Activated CD4-positive, alpha-beta T cell treated with anti-CD3 and anti-CD28 coated beads, Interleukin-10, Interleukin-2, amounts not matched to agents 100 ng/mL and 50 ng/mL, durations not matched to agents 16 hours and 8 hours (primary cell): Measurements from ENCODE around the gene CNPY1.

Source experiments
- DNase-seq: peaks from one replicate; pipeline ENCODE4 v3.0.0-alpha.2; 2020

Gene CNPY1

DNA sequence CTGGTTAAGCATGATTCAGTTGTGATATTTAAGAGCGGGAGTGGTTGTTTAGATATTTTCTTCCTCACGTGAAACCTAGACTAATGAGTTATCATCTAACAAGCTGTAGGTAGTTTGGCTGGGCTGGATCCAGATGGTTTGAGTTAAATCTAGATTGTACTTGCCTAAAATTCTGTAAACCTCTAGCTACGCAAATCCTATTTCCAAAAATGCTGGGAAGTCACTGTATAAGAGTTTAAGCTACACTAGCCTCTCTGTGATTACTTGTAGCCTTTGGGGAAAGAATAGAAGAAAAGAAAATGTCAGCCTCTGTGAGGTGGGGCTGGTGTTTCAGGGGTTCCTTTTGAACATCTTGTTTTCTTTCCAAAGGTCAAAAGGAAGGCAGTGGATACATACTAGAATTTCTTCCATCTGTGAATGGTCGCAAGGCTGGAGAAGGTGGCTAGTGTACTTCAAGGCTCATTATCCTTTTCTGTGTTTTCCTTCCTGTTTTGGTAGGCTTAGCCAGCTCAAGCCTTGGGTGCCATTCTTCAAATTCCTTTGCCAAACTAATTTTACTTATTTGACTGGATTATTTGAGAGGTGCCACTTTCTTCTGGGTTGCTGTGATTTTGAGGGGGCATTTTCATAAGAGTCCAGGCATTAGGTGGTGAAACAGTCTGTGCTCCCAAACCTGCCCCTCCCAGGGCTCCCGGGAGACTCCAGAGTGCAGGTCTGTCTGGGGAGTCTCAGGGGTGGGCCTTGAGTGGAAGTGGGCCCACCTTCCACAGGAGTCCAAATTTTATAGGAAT lies 93.7 kb downstream of the CNPY1 start:
- DNase-seq = no peak

DNA sequence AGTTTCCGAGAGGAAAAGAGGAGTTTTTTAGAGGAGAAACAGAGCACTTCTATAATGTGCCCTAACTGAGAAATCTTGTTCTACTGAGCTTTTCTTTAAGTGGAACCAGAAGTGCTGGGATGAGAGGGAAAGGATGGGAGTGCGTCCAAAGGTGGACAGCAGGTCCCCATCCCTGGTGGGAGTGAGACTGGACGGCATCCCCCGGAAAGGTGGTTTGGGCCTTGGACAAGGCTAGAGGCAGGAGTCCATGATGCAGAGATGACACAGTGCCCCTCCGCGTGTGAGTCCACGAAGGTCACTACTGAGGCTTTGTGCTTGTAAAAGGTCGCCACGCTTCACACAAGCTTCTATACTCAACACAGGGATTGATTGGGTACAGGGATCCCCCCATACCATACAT lies 94.5 kb downstream of the CNPY1 start:
- DNase-seq = no peak
